ENCODE results near the gene HAL.

- TF ChIP-seq CTCF (IDR thresholded peaks at IDR 0.05) (peak in 1 of 6 experiments; percentile 26), POLR2A (IDR thresholded peaks at IDR 0.05) (no peak)
These were observed 19.5 kb upstream of the HAL start for GRCh38 chr12:96015672-96016071.
